GM12878 (cell line): Measurements from ENCODE around the gene TJP1. TPM values are rescaled to one million over a fixed set of nuclear protein-coding genes. Genes with fewer than 3 reads are reported as not detected.

Source experiments
- ATAC-seq: fragments of 200-7000 bp; cut with Tn5 transposase; 3 replicates; pipeline ENCODE4 v1.9.1; 2020; ENCODE audit warnings: mild to moderate bottlenecking, moderate library complexity
- BruUV-seq: library from RNA; stranded (reverse); fragments of 400-500 nt; replicated peaks from 2 replicates; lab custom pipeline; 2021; lab: Mats Ljungman, UMichigan
- CTCF ChIA-PET: fragments of 300-600 bp; sonication (Branson Sonifier 250); formaldehyde crosslinking; extraction: SDS; loops from one replicate; lab custom pipeline; 2021; ENCODE audit warnings: inconsistent platforms; lab: Yijun Ruan, JAX
- POLR2A ChIA-PET: fragments of 350-600 bp; formaldehyde crosslinking; extraction: SDS; loops from one replicate; lab custom pipeline; 2021; ENCODE audit warnings: inconsistent platforms; lab: Charles Lee
- RAD21 ChIA-PET: fragments of 300-600 bp; sonication (Branson Sonifier 250); formaldehyde crosslinking; loops from one replicate; lab custom pipeline; 2023; ENCODE audit warnings: antibody characterized with exemption; ENCODE audit not compliant: unreplicated experiment; lab: Charles Lee
- SMC1A ChIA-PET: fragments of 300-600 bp; sonication (Branson Sonifier 250); formaldehyde crosslinking; loops from one replicate; lab custom pipeline; 2023; ENCODE audit not compliant: unreplicated experiment, uncharacterized antibody; lab: Charles Lee
- DNase-seq: peaks from one replicate; pipeline ENCODE4 v3.0.0-alpha.2; 2011; ENCODE audit warnings: low read depth, low spot score
- FAIRE-seq: peaks from 3 replicates; lab custom pipeline; 2011; peaks lifted over from hg19 to GRCh38; lab: Jason Lieb, UNC
- H2AFZ ChIP-seq: 2 replicates; pipeline ENCODE4 v1.6.0; 2011; ENCODE audit warnings: low read depth, low read length, control low read depth; ENCODE audit not compliant: control insufficient read depth
- H3K27ac ChIP-seq: 2 replicates; pipeline ENCODE4 v1.5.1; 2011; ENCODE audit warnings: control low read depth; ENCODE audit not compliant: control insufficient read depth, insufficient read depth
- H3K27me3 ChIP-seq, 2 experiments: replicated peaks in 1 of 2; 2 replicates each; pipeline versions ENCODE4 v1.6.0 to v1.6.1; 2011; ENCODE audit warnings: low read length in 1 of 2; ENCODE audit not compliant: control insufficient read depth in 2 of 2, insufficient read depth in 2 of 2
- H3K36me3 ChIP-seq, 2 experiments: 2 replicates each; pipeline ENCODE4 v1.5.1; 2011; ENCODE audit warnings: low read length in 1 of 2; ENCODE audit not compliant: control insufficient read depth in 2 of 2, insufficient read depth in 2 of 2
- H3K4me1 ChIP-seq: 2 replicates; pipeline ENCODE4 v1.6.1; 2011; ENCODE audit warnings: mild to moderate bottlenecking, low read length, moderate library complexity, mixed read lengths; ENCODE audit not compliant: control insufficient read depth, insufficient read depth
- H3K4me2 ChIP-seq: 2 replicates; pipeline ENCODE4 v1.6.0; 2011; ENCODE audit warnings: control low read depth; ENCODE audit not compliant: control insufficient read depth, insufficient read depth
- H3K4me3 ChIP-seq: fragments of 200-600 bp; sonication (generic); 2 replicates; pipeline ENCODE4 v1.5.1; 2016
- H3K79me2 ChIP-seq: 2 replicates; pipeline ENCODE4 v1.6.0; 2011; ENCODE audit warnings: low read length; ENCODE audit not compliant: control insufficient read depth, insufficient read depth
- H3K9ac ChIP-seq: 2 replicates; pipeline ENCODE4 v1.8.0; 2011; ENCODE audit warnings: low read length, control low read depth, mixed read lengths; ENCODE audit not compliant: control insufficient read depth, insufficient read depth
- H3K9me3 ChIP-seq: replicated peaks from 3 replicates; pipeline ENCODE4 v1.5.1; 2011; ENCODE audit warnings: mild to moderate bottlenecking, low read length; ENCODE audit not compliant: control insufficient read depth, insufficient read depth
- H4K20me1 ChIP-seq: 2 replicates; pipeline ENCODE4 v1.6.0; 2011; ENCODE audit not compliant: control insufficient read depth, insufficient read depth
- ATF7 ChIP-seq: fragments of 450-650 bp; IDR thresholded peaks from 2 replicates; pipeline ENCODE4 v1.6.1; 2016; ENCODE audit warnings: low read depth, mild to moderate bottlenecking
- EP300 ChIP-seq, 2 experiments: fragments of 150-350 bp in 1 of 2; IDR thresholded peaks; 2 replicates each; pipeline ENCODE4 v1.6.1; 2011 to 2012; ENCODE audit warnings: low read depth in 2 of 2, low read length in 2 of 2, borderline replicate concordance in 1 of 2, improper control_type of control experiment in 1 of 2, inconsistent platforms in 1 of 2; ENCODE audit not compliant: control insufficient read depth in 1 of 2
- HDGF ChIP-seq: fragments of 450-650 bp; IDR thresholded peaks from 2 replicates; pipeline ENCODE4 v1.6.1; 2016; ENCODE audit warnings: antibody characterized with exemption
- IKZF1 ChIP-seq: fragments of 450-650 bp; conservative IDR thresholded peaks from 2 replicates; pipeline ENCODE4 v1.6.1; 2017; ENCODE audit warnings: antibody characterized with exemption, mild to moderate bottlenecking
- MXI1 ChIP-seq: fragments of 150-350 bp; IDR thresholded peaks from 2 replicates; pipeline ENCODE4 v1.6.1; 2011; ENCODE audit warnings: low read depth, mild to moderate bottlenecking, inconsistent platforms, low read length, improper control_type of control experiment
- NR2C1 ChIP-seq: fragments of 450-650 bp; IDR thresholded peaks from 2 replicates; pipeline ENCODE4 v1.6.1; 2017; ENCODE audit warnings: antibody characterized with exemption, mild to moderate bottlenecking, moderate library complexity
- NR2F1 ChIP-seq: fragments of 450-650 bp; conservative IDR thresholded peaks from 2 replicates; pipeline ENCODE4 v1.6.1; 2017; ENCODE audit warnings: mild to moderate bottlenecking
- ZNF24 ChIP-seq: fragments of 450-650 bp; IDR thresholded peaks from 2 replicates; pipeline ENCODE4 v1.6.1; 2017; ENCODE audit warnings: antibody characterized with exemption, mild to moderate bottlenecking
- ZSCAN29 ChIP-seq: fragments of 450-650 bp; IDR thresholded peaks from 2 replicates; pipeline ENCODE4 v1.6.1; 2017; ENCODE audit warnings: mild to moderate bottlenecking, moderate library complexity
- WGBS: methylation state at CpG from one replicate; pipeline ENCODE4 v1.1.6; 2016; ENCODE audit warnings: low lambda C conversion rate; ENCODE audit not compliant: insufficient replicate concordance, insufficient coverage; ENCODE audit errors: missing lambda C conversion rate; 5-methylcytosine and 5-hydroxymethylcytosine counted together
- in situ Hi-C: fragments of 300-500 bp; cut with MboI; formaldehyde crosslinking; loops from 9 replicates; pipeline ENCODE4 v1.14.3; 2018; ENCODE audit warnings: mixed read lengths
- intact Hi-C: fragments of 100-400 bp; cut with micrococcal nuclease; formaldehyde crosslinking; loops from one replicate; pipeline ENCODE4 v1.14.2; 2022; ENCODE audit not compliant: unreplicated experiment
- polyA plus RNA-seq, 11 experiments: library from polyadenylated mRNA; depleted of rRNA in 4 of 11; unstranded in 6 of 11; stranded (reverse) in 5 of 11; fragments of >200 nt; fragmentation: Nextera tagmentation in 4 of 11; fragmentation: Illumina TruSeq in 1 of 11; extraction: Ambion mirVana in 4 of 11; extraction: Trizol in 1 of 11; gene quantifications; 1 replicate in 1 of 11; 2 replicates in 10 of 11; pipeline versions ENCODE4 v1.2.1 to v1.2.3, GENCODE V29; 2011 to 2016; ENCODE audit warnings: inconsistent platforms in 2 of 11, missing spikeins in 2 of 11, low read depth in 1 of 11
- total RNA-seq, 4 experiments: library from RNA; depleted of rRNA in 3 of 4; stranded (reverse); fragments of >200 nt in 3 of 4; fragmentation: Illumina TruSeq in 1 of 4; extraction: Trizol in 1 of 4; gene quantifications; 2 replicates each; pipeline versions ENCODE4 v1.2.1 to v1.2.3, GENCODE V29; 2013 to 2021
- TF ChIP-seq, protein P1 (sequence below): fragments of 450-650 bp; conservative IDR thresholded peaks from 2 replicates; pipeline ENCODE4 v1.6.1; 2017; ENCODE audit warnings: mild to moderate bottlenecking, moderate library complexity
- TF ChIP-seq, protein P2 (sequence below): fragments of 450-650 bp; formaldehyde crosslinking; IDR thresholded peaks from 2 replicates; pipeline ENCODE4 v1.4.0; 2020; ENCODE audit warnings: mild to moderate bottlenecking, moderate library complexity
- TF ChIP-seq, protein P3 (sequence below): fragments of 450-650 bp; IDR thresholded peaks from 2 replicates; pipeline ENCODE4 v1.6.1; 2017; ENCODE audit warnings: low read depth, mild to moderate bottlenecking, moderate library complexity
- TF ChIP-seq, protein P4 (sequence below): IDR thresholded peaks from 2 replicates; pipeline ENCODE4 v1.6.1; 2011; ENCODE audit warnings: low read depth, mild to moderate bottlenecking, low read length, moderate library complexity, borderline replicate concordance; ENCODE audit errors: extremely low read depth
- TF ChIP-seq, protein P5 (sequence below): fragments of 450-650 bp; formaldehyde crosslinking; IDR thresholded peaks from 2 replicates; pipeline ENCODE4 v1.4.0; 2022; ENCODE audit warnings: mild to moderate bottlenecking, moderate library complexity

The TJP1 gene
- total and polyA plus RNA-seq, 10 of the 15 experiments (the other 5 are each of a cell fraction or from before 2014, with no cell fraction given): 0.01 to 0.49 (median 0.08) TPM; not detected in 7

DNA sequence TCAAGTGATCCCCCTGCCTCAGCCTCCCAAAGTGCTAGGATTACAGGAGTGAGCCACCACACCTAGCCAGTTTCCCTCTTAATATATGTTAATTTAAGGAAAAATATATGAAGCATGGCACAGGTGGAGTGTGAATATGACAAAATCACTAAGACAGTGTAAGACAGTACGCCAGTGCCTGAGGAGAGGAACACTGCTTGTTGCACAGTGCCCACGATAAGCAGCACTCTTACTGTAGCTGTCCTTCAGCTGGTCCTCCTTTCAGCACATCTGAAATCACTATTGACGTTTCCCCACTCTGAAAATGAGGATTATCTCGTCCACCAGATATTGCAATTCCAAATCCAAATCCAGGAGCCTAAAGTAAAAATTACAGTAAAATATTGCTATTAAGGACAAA, 49.3 kb downstream of the TJP1 start:
- Histone ChIP-seq H3K9me3 (no peaks in the 10 kb centered on the region), H3K79me2 (no peaks in the 10 kb centered on the region), H3K4me2 (no peak overlapping the region), H4K20me1 (no peaks in the 10 kb centered on the region), H2AFZ (no peak overlapping the region), H3K4me3 (no peak overlapping the region), H3K27ac (no peak overlapping the region), H3K27me3 (no peaks in the 10 kb centered on the region), H3K36me3 (no peaks in the 10 kb centered on the region), H3K9ac (no peak overlapping the region), H3K4me1 (no peaks in the 10 kb centered on the region)
- WGBS: 12% methylated on average over 4 of the region's 4 CpGs
- intact Hi-C loops (no loop called here), in situ Hi-C loops (no loop called here)
- ATAC-seq (no peak), DNase-seq (no peak), FAIRE-seq (no peak)
- ChIA-PET POLR2A (no interaction called here), SMC1A (no interaction called here), RAD21 (no interaction called here), CTCF (no interaction called here)
- BruUV-seq: no TSS peak
- TF ChIP-seq HDGF: no peak
- TF ChIP-seq, protein P1, sequence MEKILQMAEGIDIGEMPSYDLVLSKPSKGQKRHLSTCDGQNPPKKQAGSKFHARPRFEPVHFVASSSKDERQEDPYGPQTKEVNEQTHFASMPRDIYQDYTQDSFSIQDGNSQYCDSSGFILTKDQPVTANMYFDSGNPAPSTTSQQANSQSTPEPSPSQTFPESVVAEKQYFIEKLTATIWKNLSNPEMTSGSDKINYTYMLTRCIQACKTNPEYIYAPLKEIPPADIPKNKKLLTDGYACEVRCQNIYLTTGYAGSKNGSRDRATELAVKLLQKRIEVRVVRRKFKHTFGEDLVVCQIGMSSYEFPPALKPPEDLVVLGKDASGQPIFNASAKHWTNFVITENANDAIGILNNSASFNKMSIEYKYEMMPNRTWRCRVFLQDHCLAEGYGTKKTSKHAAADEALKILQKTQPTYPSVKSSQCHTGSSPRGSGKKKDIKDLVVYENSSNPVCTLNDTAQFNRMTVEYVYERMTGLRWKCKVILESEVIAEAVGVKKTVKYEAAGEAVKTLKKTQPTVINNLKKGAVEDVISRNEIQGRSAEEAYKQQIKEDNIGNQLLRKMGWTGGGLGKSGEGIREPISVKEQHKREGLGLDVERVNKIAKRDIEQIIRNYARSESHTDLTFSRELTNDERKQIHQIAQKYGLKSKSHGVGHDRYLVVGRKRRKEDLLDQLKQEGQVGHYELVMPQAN: no peak
- no peak for TF ChIP-seq ATF7
- TF ChIP-seq, protein P2, sequence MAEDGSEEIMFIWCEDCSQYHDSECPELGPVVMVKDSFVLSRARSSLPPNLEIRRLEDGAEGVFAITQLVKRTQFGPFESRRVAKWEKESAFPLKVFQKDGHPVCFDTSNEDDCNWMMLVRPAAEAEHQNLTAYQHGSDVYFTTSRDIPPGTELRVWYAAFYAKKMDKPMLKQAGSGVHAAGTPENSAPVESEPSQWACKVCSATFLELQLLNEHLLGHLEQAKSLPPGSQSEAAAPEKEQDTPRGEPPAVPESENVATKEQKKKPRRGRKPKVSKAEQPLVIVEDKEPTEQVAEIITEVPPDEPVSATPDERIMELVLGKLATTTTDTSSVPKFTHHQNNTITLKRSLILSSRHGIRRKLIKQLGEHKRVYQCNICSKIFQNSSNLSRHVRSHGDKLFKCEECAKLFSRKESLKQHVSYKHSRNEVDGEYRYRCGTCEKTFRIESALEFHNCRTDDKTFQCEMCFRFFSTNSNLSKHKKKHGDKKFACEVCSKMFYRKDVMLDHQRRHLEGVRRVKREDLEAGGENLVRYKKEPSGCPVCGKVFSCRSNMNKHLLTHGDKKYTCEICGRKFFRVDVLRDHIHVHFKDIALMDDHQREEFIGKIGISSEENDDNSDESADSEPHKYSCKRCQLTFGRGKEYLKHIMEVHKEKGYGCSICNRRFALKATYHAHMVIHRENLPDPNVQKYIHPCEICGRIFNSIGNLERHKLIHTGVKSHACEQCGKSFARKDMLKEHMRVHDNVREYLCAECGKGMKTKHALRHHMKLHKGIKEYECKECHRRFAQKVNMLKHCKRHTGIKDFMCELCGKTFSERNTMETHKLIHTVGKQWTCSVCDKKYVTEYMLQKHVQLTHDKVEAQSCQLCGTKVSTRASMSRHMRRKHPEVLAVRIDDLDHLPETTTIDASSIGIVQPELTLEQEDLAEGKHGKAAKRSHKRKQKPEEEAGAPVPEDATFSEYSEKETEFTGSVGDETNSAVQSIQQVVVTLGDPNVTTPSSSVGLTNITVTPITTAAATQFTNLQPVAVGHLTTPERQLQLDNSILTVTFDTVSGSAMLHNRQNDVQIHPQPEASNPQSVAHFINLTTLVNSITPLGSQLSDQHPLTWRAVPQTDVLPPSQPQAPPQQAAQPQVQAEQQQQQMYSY (CRISPR knock-in tag): no peak
- no peak for TF ChIP-seq ZNF24
- TF ChIP-seq NR2F1: no peak
- no peak for TF ChIP-seq MXI1
- TF ChIP-seq, protein P3, sequence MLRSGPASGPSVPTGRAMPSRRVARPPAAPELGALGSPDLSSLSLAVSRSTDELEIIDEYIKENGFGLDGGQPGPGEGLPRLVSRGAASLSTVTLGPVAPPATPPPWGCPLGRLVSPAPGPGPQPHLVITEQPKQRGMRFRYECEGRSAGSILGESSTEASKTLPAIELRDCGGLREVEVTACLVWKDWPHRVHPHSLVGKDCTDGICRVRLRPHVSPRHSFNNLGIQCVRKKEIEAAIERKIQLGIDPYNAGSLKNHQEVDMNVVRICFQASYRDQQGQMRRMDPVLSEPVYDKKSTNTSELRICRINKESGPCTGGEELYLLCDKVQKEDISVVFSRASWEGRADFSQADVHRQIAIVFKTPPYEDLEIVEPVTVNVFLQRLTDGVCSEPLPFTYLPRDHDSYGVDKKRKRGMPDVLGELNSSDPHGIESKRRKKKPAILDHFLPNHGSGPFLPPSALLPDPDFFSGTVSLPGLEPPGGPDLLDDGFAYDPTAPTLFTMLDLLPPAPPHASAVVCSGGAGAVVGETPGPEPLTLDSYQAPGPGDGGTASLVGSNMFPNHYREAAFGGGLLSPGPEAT: no peak
- TF ChIP-seq, protein P4, sequence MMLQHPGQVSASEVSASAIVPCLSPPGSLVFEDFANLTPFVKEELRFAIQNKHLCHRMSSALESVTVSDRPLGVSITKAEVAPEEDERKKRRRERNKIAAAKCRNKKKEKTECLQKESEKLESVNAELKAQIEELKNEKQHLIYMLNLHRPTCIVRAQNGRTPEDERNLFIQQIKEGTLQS: no peak
- no peak for TF ChIP-seq NR2C1
- TF ChIP-seq IKZF1: no peak
- TF ChIP-seq ZSCAN29: no peak
- TF ChIP-seq EP300 (IDR thresholded peaks at IDR 0.05; ENCODE audit: borderline replicate concordance in 1 of 2, control insufficient read depth in 1 of 2, low read depth in 2 of 2, low read length in 2 of 2): no peak
- TF ChIP-seq, protein P5, sequence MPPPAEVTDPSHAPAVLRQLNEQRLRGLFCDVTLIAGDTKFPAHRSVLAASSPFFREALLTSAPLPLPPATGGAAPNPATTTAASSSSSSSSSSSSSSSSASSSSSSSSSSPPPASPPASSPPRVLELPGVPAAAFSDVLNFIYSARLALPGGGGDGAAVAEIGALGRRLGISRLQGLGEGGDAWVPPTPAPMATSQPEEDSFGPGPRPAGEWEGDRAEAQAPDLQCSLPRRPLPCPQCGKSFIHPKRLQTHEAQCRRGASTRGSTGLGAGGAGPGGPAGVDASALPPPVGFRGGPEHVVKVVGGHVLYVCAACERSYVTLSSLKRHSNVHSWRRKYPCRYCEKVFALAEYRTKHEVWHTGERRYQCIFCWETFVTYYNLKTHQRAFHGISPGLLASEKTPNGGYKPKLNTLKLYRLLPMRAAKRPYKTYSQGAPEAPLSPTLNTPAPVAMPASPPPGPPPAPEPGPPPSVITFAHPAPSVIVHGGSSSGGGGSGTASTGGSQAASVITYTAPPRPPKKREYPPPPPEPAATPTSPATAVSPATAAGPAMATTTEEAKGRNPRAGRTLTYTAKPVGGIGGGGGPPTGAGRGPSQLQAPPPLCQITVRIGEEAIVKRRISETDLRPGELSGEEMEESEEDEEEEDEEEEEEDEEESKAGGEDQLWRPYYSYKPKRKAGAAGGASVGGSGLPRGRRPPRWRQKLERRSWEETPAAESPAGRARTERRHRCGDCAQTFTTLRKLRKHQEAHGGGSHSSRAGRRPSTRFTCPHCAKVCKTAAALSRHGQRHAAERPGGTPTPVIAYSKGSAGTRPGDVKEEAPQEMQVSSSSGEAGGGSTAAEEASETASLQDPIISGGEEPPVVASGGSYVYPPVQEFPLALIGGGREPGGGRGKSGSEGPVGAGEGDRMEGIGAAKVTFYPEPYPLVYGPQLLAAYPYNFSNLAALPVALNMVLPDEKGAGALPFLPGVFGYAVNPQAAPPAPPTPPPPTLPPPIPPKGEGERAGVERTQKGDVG (CRISPR knock-in tag): no peak
